Omental fat pad (tissue), 4 donors: ENCODE data around the gene SIX2. TPM values are rescaled to one million over a fixed set of nuclear protein-coding genes. Genes with fewer than 3 reads are reported as not detected.

Experiments used
- ATAC-seq: fragments of 150-250 bp; one replicate; pipeline ENCODE4 v1.9.1; 2016; ENCODE audit warnings: mild to moderate bottlenecking, moderate library complexity; ENCODE audit not compliant: low FRiP score
- DNase-seq: peaks from one replicate; pipeline ENCODE4 v3.0.0-alpha.2; 2019; ENCODE audit warnings: low spot score
- CTCF ChIP-seq, 3 donors: fragments of 450-650 bp; IDR thresholded peaks; one replicate each; pipeline ENCODE4 v1.5.1; 2016 to 2017; ENCODE audit warnings: antibody characterized with exemption in 3 of 3, mild to moderate bottlenecking in 3 of 3, moderate library complexity in 2 of 3
- total RNA-seq, 4 donors: library from RNA; depleted of rRNA; stranded (reverse); fragments of >200 nt; gene quantifications; one replicate each; pipeline ENCODE4 v1.1.0, GENCODE V29; 2016

SIX2 gene
- total RNA-seq, 4 donors from 2014 or later = 3.6 to 26.3 (median 12.7) TPM

DNA sequence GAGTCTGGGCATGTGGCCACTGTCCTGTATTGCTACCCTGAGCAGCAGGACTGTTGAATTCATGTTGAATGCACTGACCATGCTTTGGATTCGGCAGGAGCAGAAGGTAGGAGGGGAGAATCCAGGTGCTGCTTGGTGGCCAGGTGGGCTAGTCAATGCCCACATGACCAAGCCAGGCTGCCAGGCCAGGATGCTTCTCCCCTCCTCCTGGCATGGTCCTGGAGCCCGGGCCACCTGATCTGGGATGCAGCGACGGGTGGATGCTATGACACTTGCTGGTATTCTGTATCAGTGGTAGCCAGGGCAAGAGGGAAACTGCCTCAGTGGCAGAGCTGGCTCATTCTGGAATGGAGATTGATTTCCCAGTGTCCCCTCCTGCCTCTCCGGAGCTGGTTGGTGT, 14.8 kb upstream of the SIX2 start:
- TF ChIP-seq CTCF (IDR thresholded peaks at IDR 0.05) = no peak
- ATAC-seq (no peak), DNase-seq (no peak)

- TF ChIP-seq CTCF (IDR thresholded peaks at IDR 0.05) = no peak
- no peak for ATAC-seq
- no peak for DNase-seq
Observed at GRCh38 chr2:45020439-45020838, 11.2 kb upstream of the SIX2 start.

GRCh38 chr2:45018023-45018422, 8.8 kb upstream of the SIX2 start:
- ATAC-seq (no peak), DNase-seq (no peak)
- no peak for TF ChIP-seq CTCF (IDR thresholded peaks at IDR 0.05)

DNA sequence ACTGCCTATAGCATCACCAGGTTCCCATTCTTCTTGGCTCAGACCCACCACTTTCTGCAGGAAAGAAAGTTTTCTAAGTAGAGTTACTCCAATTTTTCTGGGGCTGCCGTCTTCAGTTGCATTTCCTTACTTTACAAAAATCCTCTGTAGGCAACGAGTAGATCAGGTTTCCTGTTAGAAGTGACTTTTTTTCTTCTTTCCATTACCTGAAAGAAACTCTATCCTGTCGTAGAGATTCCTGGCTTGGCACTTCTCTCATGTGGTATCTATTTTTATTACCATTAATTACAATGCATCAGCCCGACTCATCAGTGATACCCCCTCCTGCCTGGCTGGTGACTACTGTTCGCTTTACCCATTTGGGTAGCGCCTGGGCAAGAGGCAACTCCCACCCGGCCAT, 5.6 kb upstream of the SIX2 start:
- DNase-seq = no peak
- no peak for ATAC-seq
- TF ChIP-seq CTCF (IDR thresholded peaks at IDR 0.05) = no peak

DNA sequence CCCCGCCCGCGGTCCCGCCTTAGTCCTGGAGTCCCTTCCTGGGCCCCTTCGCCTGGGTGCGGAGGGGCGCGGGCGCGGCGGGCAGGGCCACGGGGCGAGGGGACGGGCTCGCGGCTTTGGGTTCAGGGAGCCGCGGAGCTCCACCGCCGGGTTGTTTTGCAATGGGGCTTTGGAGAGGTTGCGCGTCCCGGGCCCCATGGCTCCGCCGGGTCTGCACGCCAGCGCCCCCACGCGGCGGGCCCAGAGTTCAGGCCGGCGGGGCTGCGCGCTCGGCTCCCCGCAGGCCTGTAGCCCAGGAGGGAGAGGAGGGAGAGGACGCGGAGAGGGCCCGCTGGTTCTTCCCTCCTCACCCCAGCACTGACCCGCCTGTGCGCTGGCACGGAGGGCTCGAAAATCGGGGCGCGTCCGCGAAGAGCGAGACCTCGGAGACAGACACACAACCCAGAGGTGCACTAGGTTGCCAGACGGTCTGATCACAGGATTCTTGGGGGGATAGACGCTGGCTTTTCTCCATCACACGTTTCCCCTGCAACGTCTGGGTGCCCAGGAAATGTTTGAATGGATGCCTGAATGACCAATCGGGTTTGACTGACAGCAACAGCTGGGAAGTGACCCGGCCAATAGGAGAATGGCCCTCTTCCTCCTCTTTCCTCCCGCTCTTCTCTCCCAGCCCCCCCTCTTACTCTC, 4.9 kb upstream of the SIX2 start:
- TF ChIP-seq CTCF (IDR thresholded peaks at IDR 0.05) = peak in 2 of 3 donors; percentile 37 to 63
- ATAC-seq (peak; percentile 47), DNase-seq (no peak)

- DNase-seq (no peak), ATAC-seq (no peak)
- no peak for TF ChIP-seq CTCF (IDR thresholded peaks at IDR 0.05)
Observed at GRCh38 chr2:45013229-45014015, 4.2 kb upstream of the SIX2 start.

DNA sequence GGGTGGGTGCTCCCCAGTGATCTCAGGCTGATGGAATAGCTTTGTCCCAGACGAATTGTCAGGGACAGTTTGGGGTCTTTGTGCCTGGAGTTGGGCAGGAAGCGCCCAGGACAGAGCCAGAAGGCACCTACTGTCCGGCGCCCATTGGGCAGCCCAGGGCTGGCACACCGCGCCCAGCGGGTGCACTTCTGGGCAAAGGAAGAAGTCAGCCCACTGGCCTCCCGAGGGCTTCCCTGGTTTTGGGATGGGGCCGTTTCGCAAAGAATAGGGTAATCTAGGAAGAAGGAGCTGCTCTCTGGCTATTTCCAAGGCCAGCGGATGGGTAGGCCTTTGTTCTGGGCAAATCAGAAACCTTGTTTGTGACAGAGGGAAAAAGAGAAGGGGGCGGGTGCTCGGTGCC, 3.5 kb upstream of the SIX2 start:
- DNase-seq (no peak), ATAC-seq (no peak)
- no peak for TF ChIP-seq CTCF (IDR thresholded peaks at IDR 0.05)
